Right lung (tissue), 5 donors: ENCODE data around the gene TBL1X. TPM values are rescaled to one million over a fixed set of nuclear protein-coding genes. Genes with fewer than 3 reads are reported as not detected.
"Not testable (repeated sequence)": the region's sequence is repeated elsewhere in the genome, so short reads cannot be mapped to it uniquely, and the experiment has no call there.

Experiments
- DNase-seq, 2 donors: peaks; one replicate each; pipeline ENCODE4 v3.0.0-alpha.2; 2013
- polyA plus RNA-seq, 5 donors: library from polyadenylated mRNA; unstranded; fragments of 120-200 nt; gene quantifications; one replicate each; pipeline versions ENCODE4 v1.2.1 to v1.2.3, GENCODE V29; 2013; ENCODE audit warnings: inconsistent platforms in 1 of 5, low replicate concordance in 1 of 5; ENCODE audit not compliant: insufficient read length in 5 of 5, insufficient read depth in 1 of 5

TBL1X gene
- polyA plus RNA-seq, 5 donors: 18.0 to 23.6 (median 19.4) TPM

- DNase-seq: no peak
Measured at GRCh38 chrX:9534686-9535085, 69.8 kb downstream of the TBL1X start.

- DNase-seq: no peak
Measured at GRCh38 chrX:9535101-9535500, 70.2 kb downstream of the TBL1X start.

DNA sequence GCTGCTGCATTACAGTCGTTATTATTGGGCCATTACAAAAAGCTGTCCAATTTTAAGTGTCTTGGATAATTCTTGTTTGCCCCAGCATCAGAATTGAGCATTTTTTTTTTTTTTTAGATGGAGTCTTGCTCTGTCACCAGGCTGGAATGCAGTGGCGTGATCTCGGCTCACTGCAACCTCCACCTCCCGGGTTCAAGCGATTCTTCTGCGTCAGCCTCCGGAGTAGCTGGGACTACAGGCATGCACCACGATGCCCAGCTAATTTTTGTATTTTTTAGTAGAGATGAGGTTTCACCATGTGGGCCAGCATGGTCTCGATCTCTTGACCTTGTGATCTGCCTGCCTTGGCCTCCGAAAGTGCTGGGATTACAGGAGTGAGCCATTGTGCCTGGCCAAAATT lies 71.3 kb downstream of the TBL1X start:
- DNase-seq: not testable (repeated sequence)

DNA sequence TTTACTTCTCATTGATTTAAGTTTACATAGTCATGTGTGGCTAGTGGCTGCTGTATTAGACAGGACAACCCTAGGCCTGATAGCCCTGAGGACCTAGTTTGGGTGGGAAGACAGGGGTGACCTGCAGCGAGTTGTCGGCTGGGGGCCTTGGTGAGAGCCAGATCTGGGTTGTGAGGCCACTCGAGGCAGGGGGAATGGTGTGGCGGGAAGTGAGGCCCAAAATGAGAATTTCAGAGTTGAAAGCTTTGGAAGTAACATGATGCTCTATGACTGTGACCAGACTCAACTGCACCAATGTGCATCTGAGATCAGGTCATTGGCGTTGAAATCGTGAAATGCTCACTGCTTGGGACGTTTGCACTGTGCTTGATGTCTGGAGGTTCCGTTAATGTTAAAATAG lies 72.9 kb downstream of the TBL1X start:
- no peak for DNase-seq

- DNase-seq: no peak
Measured at GRCh38 chrX:9538544-9539045, 73.7 kb downstream of the TBL1X start.

- no peak for DNase-seq
Measured at GRCh38 chrX:9539605-9540387, 74.9 kb downstream of the TBL1X start.

- no peak for DNase-seq
Measured at GRCh38 chrX:9542106-9542760, 77.4 kb downstream of the TBL1X start.

GRCh38 chrX:9542761-9543111 lies 77.9 kb downstream of the TBL1X start:
- DNase-seq: no peak

- DNase-seq: no peak
Measured at GRCh38 chrX:9555354-9555753, 90.5 kb downstream of the TBL1X start.

GRCh38 chrX:9557091-9557490 lies 92.2 kb downstream of the TBL1X start:
- DNase-seq: no peak

GRCh38 chrX:9557521-9557920 lies 92.7 kb downstream of the TBL1X start:
- no peak for DNase-seq

DNA sequence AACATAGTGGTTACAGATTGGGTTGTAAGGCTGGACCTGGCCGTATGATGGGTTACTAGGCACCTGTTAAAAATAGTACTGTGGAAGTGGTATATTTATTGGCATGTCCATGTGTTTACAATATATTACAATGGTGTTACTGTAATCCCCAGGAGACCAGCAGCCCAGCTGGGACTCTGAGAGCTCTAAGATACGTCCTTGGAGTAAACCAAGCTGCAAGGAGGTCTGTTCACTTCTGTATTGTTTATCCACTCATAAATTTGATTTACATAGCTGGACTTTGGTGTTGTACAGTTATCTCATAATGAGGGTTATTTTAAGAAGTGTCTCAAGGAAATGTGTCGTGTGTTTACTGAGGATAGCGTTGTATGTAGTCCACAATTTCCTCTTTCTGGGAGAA lies 93.8 kb downstream of the TBL1X start:
- DNase-seq: no peak

DNA sequence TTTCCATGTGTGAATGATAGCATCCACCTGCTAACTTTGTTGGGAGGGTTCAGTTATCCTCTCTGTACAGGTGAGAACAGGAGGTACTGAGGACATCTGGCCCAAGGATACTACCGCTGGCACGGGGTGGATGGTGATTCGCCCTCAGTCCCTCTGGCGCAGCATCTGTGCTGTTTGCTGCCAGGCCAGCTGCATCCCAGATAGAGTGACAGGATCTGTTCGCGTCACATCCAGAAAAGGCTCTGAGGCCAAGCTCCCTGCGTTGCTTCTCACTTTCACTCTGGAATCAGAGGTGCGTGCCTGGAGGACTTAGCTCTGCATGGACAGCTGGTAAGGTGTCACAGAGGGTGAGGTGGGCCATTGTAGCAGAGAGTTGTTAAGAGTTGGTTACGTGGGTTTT lies 95.4 kb downstream of the TBL1X start:
- no peak for DNase-seq

DNA sequence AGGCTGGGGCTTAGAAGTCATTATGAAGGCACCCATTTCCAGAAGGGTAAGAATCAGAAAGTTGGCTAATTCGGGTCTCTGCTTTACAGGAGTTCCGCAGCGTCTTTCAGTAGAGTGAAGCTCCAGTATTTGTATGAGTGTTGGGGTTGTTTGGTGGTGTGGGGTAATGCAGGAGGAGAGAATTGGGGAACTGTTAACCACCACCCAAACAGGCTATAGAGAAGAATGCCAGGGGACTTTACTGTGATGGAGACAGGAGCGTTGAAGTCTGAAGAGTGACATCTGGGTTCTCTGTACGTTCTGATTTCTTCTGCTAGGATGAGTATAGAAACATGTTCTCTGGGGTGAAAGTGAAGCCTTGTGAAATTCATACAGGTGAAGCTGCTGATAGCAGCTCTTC lies 96.3 kb downstream of the TBL1X start:
- no peak for DNase-seq

GRCh38 chrX:9562851-9563250 lies 98.0 kb downstream of the TBL1X start:
- DNase-seq: no peak

DNA sequence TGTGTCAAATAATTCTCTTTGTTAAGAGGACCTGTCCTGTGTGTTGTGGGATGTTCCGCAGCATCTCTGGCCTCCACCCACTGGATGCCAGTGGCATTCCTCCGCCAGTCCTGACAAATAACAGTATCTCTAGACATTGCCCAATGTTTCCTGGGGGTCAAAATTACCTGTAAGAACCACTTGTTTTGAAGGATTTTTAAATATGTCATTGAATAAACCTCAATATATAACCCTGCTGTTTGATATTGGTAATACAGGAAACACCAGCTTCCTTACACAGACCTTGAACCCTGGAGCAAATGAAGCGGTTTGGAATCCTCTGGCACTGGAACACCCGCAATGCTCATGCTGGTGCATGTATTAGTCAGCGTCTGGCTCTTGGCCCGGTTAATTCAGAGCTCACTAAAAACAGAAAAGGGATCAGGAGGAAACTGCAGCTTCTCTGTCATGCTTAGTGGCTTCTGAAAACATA lies 101.3 kb downstream of the TBL1X start:
- no peak for DNase-seq

DNA sequence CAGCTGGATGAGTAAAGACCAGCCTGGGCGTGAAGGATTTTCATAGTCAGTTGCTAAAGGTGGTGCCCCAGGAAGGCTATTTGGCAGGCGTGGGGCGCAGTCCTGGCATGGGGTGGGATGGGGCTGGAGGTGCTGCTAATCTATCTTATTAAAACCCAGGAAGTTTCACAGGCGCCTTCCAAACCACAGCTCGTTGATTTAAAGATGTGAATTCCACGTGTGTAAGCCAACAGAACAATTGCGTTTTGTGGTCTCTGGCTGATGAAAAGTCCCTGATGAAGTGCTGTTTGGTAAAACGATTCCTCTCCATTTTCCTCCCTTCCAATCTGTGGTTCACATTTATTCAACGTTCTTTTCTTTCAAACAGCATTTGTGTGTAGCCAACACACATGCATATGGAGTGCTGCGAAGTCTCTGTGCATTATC lies 105.0 kb downstream of the TBL1X start:
- no peak for DNase-seq

- no peak for DNase-seq
Measured at GRCh38 chrX:9573282-9574106, 108.6 kb downstream of the TBL1X start.

- no peak for DNase-seq
Measured at GRCh38 chrX:9576059-9576458, 111.2 kb downstream of the TBL1X start.

- no peak for DNase-seq
Measured at GRCh38 chrX:9577555-9577954, 112.7 kb downstream of the TBL1X start.

DNA sequence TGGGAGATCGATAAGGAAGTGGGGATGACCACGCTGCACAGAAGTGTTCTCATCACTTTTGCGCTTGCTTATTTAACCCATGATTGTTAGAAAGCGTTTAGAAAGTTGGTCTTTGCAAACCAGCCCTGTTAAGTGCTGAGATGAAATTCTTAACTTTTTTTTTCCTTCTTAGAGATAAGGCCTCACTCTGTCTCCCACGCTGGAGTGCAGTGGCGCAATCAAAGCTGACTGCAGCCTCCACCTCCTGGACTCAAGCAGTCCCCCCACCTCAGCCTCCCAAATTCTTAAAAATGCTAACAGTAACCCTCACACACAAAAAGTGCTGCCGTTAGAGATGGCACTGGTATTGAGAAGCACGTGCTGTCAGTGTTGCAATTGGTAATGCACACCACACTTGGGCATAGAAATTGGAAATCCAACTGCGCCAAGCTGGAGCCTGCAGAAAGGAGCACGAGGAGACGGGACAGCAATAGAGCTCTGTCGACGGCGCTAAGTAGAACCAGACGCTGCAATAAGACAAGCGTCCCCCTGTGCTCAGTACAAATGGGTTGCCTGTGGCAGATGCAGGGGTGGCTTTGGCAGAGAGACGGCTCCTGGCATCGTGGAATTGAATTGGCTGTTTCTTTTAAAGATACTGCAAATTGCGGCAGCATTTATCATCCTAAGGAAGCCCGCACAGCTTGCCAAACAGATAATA lies 113.4 kb downstream of the TBL1X start:
- no peak for DNase-seq
